Spleen (tissue), 11 donors: ENCODE measurements around the gene FDX1. TPM values are rescaled to one million over a fixed set of nuclear protein-coding genes. Genes with fewer than 3 reads are reported as not detected.
A peak's percentile ranks its signal among the peaks of the same experiment; 100 is the strongest.

Experiments used
- DNase-seq: peaks from one replicate; pipeline ENCODE4 v3.0.0-alpha.2; 2020
- H3K27ac ChIP-seq, 8 donors: fragments of 200-600 bp; sonication (generic) in 7 of 8; 1 replicate in 4 of 8; 2 replicates in 4 of 8; pipeline versions ENCODE4 v1.5.0 to v1.8.0; 2016 to 2021; ENCODE audit warnings: inconsistent platforms in 4 of 8, mild to moderate bottlenecking in 4 of 8, moderate library complexity in 1 of 8
- H3K27me3 ChIP-seq, 7 donors: fragments of 200-600 bp; sonication (generic) in 6 of 7; replicated peaks in 1 of 7; 1 replicate in 4 of 7; 2 replicates in 3 of 7; pipeline versions ENCODE4 v1.5.0 to v1.8.0; 2016 to 2021; ENCODE audit warnings: inconsistent platforms in 3 of 7, mild to moderate bottlenecking in 1 of 7
- H3K36me3 ChIP-seq, 6 donors: fragments of 200-600 bp; sonication (generic) in 5 of 6; 1 replicate in 4 of 6; 2 replicates in 2 of 6; pipeline versions ENCODE4 v1.5.0 to v1.8.0; 2016 to 2021; ENCODE audit warnings: inconsistent platforms in 2 of 6
- H3K4me1 ChIP-seq, 6 donors: fragments of 200-600 bp; sonication (generic) in 5 of 6; 1 replicate in 3 of 6; 2 replicates in 3 of 6; pipeline versions ENCODE4 v1.5.0 to v1.8.0; 2016 to 2021; ENCODE audit warnings: inconsistent platforms in 3 of 6
- H3K4me3 ChIP-seq, 8 donors: fragments of 200-600 bp; sonication (generic) in 7 of 8; 1 replicate in 4 of 8; 2 replicates in 4 of 8; pipeline versions ENCODE4 v1.5.0 to v1.8.0; 2016 to 2021; ENCODE audit warnings: inconsistent platforms in 4 of 8, mild to moderate bottlenecking in 4 of 8, moderate library complexity in 2 of 8
- H3K9me3 ChIP-seq, 8 donors: fragments of 200-600 bp; sonication (generic) in 7 of 8; 1 replicate in 4 of 8; 2 replicates in 4 of 8; pipeline versions ENCODE4 v1.5.0 to v1.8.0; 2016 to 2021; ENCODE audit warnings: inconsistent platforms in 4 of 8
- CTCF ChIP-seq, 11 experiments: fragments of 200-600 bp in 7 of 11; fragments of 450-650 bp in 4 of 11; sonication (generic) in 4 of 11; IDR thresholded peaks in 8 of 11; conservative IDR thresholded peaks in 3 of 11; 1 replicate in 7 of 11; 2 replicates in 4 of 11; pipeline versions ENCODE4 v1.4.0 to v1.8.0; 2016 to 2021; ENCODE audit warnings: antibody characterized with exemption in 11 of 11, inconsistent platforms in 4 of 11, mild to moderate bottlenecking in 1 of 11
- POLR2A ChIP-seq, 3 donors: fragments of 450-650 bp; IDR thresholded peaks; one replicate each; pipeline ENCODE4 v1.5.1; 2017; ENCODE audit warnings: antibody characterized with exemption in 3 of 3, mild to moderate bottlenecking in 1 of 3
- POLR2AphosphoS5 ChIP-seq, 3 donors: sonication (generic); formaldehyde crosslinking; IDR thresholded peaks; one replicate each; pipeline ENCODE4 v1.5.1; 2017; ENCODE audit warnings: antibody characterized with exemption in 3 of 3
- WGBS, 5 donors: extraction: QIAGEN DNeasy Blood & Tissue Kit in 3 of 5; methylation state at CpG; one replicate each; pipeline versions ENCODE4 v1.1.5 to v1.1.7; 2013 to 2018; 5-methylcytosine and 5-hydroxymethylcytosine counted together
- intact Hi-C: fragments of 100-400 bp; cut with DNase I; formaldehyde crosslinking; loops from one replicate; pipeline ENCODE4 v1.15.0; 2023; ENCODE audit warnings: low total_unique reads
- polyA plus RNA-seq, 3 donors: library from polyadenylated mRNA; stranded (reverse); fragments of 200-250 nt; gene quantifications; one replicate each; pipeline ENCODE4 v1.2.1, GENCODE V29; 2013
- total RNA-seq, 7 donors: library from RNA; depleted of rRNA in 3 of 7; stranded (reverse); fragments of >200 nt in 3 of 7; fragmentation: NEBNext Ultra II Directional in 4 of 7; extraction: Animal tissue kit (Norgen Biotek cat#: 25700) in 4 of 7; gene quantifications; one replicate each; pipeline versions ENCODE4 v1.1.0 to v1.2.1, GENCODE V29; 2016 to 2021
- donor health status: healthy with polysubstance abuse.
- donor health status: DM: no; HTN: no; CAD: no; lungs with moderate emphysema.
- donor health status: DM: no; HTN: no; CAD: no.
- donor health status: Bipolar disorder and iron deficiency.
- donor health status: healthy.
- donor health status: DM: no; HTN: no; CAD: no.
- donor health status: DM: yes; HTN: yes; CAD: no.

The FDX1 gene
- total and polyA plus RNA-seq, 10 donors = 7.9 to 15.7 (median 10.3) TPM

- H3K4me3 ChIP-seq = no peak overlapping the region
- H3K27ac ChIP-seq = no peak overlapping the region
- 79 to 88% (median 80%) methylated on average over 7 of the region's 7 CpGs for WGBS, 5 donors
- TF ChIP-seq POLR2AphosphoS5 (IDR thresholded peaks at IDR 0.05) (no peak), CTCF (IDR thresholded peaks at IDR 0.05 in 8 of 11, conservative IDR thresholded peaks at IDR 0.05 in 3 of 11) (no peak), POLR2A (IDR thresholded peaks at IDR 0.05) (no peak)
- no peaks in the 10 kb centered on the region for H3K27me3 ChIP-seq
- H3K9me3 ChIP-seq = no peaks in the 10 kb centered on the region
- DNase-seq = no peak
- H3K36me3 ChIP-seq = peaks cover 0 to 13% (median 2%) of the 10 kb centered on the region in 6 donors
- intact Hi-C loops = loop anchor here (5.0 kb wide), 1 partner anchor 231 kb away; no protein-coding TSS in a partner anchor
- H3K4me1 ChIP-seq = peaks cover 23 to 73% (median 46%) of the 10 kb centered on the region in 6 donors
Measured at GRCh38 chr11:110432713-110433392, 3.1 kb downstream of the FDX1 start.

GRCh38 chr11:110433393-110434333 lies 3.9 kb downstream of the FDX1 start:
- Histone ChIP-seq H3K36me3 (peaks cover 0 to 21% (median 5%) of the 10 kb centered on the region in 6 donors), H3K4me1 (peaks cover 22 to 72% (median 46%) of the 10 kb centered on the region in 6 donors), H3K27me3 (no peaks in the 10 kb centered on the region), H3K27ac (no peak overlapping the region), H3K9me3 (no peaks in the 10 kb centered on the region), H3K4me3 (no peak overlapping the region)
- DNase-seq = no peak
- WGBS, 5 donors = 70 to 77% (median 71%) methylated on average over 5 of the region's 5 CpGs
- TF ChIP-seq CTCF (IDR thresholded peaks at IDR 0.05 in 8 of 11, conservative IDR thresholded peaks at IDR 0.05 in 3 of 11) (peak; percentile 18 to 74 (median 58)), POLR2A (IDR thresholded peaks at IDR 0.05) (no peak), POLR2AphosphoS5 (IDR thresholded peaks at IDR 0.05) (no peak)
- intact Hi-C loops = loop anchor here (5.0 kb wide), 1 partner anchor 231 kb away; no protein-coding TSS in a partner anchor

DNA sequence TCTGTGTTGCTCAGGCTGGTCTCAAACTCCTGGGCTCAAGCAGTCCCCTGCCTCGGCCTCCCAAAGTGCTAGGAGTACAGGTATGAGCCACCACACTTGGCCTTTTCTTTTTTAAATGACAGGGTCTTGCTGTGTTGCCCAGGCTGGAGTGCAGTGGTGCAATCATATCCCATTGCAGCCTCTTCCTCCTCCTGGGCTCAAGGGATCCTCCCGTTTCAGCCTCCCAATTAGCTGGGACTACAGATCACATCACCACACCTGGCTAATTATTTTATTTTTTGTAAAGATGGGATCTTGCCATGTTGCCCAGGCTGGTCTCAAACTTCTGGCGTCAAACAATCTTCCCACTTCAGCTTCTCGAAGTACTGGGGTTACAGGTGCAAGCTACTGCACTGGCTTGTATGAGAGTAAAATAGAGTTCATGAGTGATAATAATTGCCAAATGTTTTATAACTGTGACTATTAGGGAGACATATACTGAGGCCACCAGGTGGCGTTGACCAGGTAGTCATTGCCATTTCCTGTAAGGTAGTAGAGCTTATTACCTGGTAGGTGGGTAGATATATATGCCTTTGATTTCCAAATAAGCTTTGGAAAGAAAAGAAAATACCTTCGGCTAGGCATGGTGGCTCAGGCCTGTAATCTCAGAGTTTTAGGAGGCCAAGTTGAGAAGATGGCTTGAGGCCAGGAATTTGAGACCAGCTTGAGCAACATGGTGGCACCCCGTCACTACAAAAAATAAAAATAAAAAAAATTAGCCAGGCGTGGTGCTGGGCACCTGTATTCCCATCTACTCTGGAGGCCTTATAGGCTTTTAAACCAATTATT lies 5.4 kb downstream of the FDX1 start:
- Histone ChIP-seq H3K36me3 (peaks cover 0 to 35% (median 9%) of the 10 kb centered on the region in 6 donors), H3K27ac (no peak overlapping the region), H3K27me3 (no peaks in the 10 kb centered on the region), H3K4me3 (no peak overlapping the region), H3K9me3 (no peaks in the 10 kb centered on the region), H3K4me1 (peaks cover 16 to 62% (median 37%) of the 10 kb centered on the region in 6 donors)
- intact Hi-C loops = loop anchor here (5.0 kb wide), 1 partner anchor 233 kb away; no protein-coding TSS in a partner anchor
- DNase-seq = no peak
- no peak for TF ChIP-seq POLR2AphosphoS5 (IDR thresholded peaks at IDR 0.05)
- TF ChIP-seq CTCF (IDR thresholded peaks at IDR 0.05 in 8 of 11, conservative IDR thresholded peaks at IDR 0.05 in 3 of 11) = peak in 5 of 11 experiments; percentile 12 to 30 (median 24)
- no peak for TF ChIP-seq POLR2A (IDR thresholded peaks at IDR 0.05)
- 84 to 87% (median 87%) methylated on average over 8 of the region's 8 CpGs for WGBS, 5 donors
